SK-N-SH treated with all-trans-retinoic acid at 6 μM for 48 hours (cell line): ENCODE results near the gene CTTN.
A peak's percentile ranks its signal among the peaks of the same experiment; 100 is the strongest.

Source experiments
- ATAC-seq: fragments of 200-7000 bp; cut with Tn5 transposase; 3 replicates; pipeline ENCODE4 v1.9.1; 2020; ENCODE audit warnings: mild to moderate bottlenecking, moderate library complexity
- ARNTL ChIP-seq: fragments of 450-650 bp; formaldehyde crosslinking; IDR thresholded peaks from 2 replicates; pipeline ENCODE4 v1.5.0; 2020; ENCODE audit warnings: low read depth, mild to moderate bottlenecking, moderate library complexity, borderline replicate concordance
- BACH2 ChIP-seq: fragments of 250-450 bp; sonication (Bioruptor Pico); IDR thresholded peaks from 2 replicates; pipeline ENCODE4 v1.9.0; 2021; ENCODE audit warnings: mild to moderate bottlenecking, borderline replicate concordance
- CREB5 ChIP-seq: fragments of 250-450 bp; sonication (Bioruptor Pico); IDR thresholded peaks from 2 replicates; pipeline ENCODE4 v1.5.1; 2020; ENCODE audit warnings: low read depth, mild to moderate bottlenecking, moderate library complexity
- CSRNP3 ChIP-seq: fragments of 250-450 bp; sonication (Bioruptor Pico); IDR thresholded peaks from 2 replicates; pipeline ENCODE4 v1.5.1; 2021; ENCODE audit warnings: mild to moderate bottlenecking, moderate library complexity
- ESRRG ChIP-seq: fragments of 250-450 bp; sonication (Bioruptor Pico); IDR thresholded peaks from 2 replicates; pipeline ENCODE4 v1.6.1; 2021; ENCODE audit warnings: mild to moderate bottlenecking
- OSR1 ChIP-seq: fragments of 250-450 bp; sonication (Bioruptor Pico); IDR thresholded peaks from 2 replicates; pipeline ENCODE4 v1.8.0; 2022; ENCODE audit warnings: moderate library complexity, mild to moderate bottlenecking, inconsistent platforms
- POU6F1 ChIP-seq: fragments of 250-450 bp; sonication (Bioruptor Pico); IDR thresholded peaks from 2 replicates; pipeline ENCODE4 v1.8.0; 2021; ENCODE audit warnings: low read depth, mild to moderate bottlenecking, moderate library complexity, borderline replicate concordance
- PPARA ChIP-seq: fragments of 250-450 bp; sonication (Bioruptor Pico); IDR thresholded peaks from 2 replicates; pipeline ENCODE4 v1.5.0; 2020; ENCODE audit warnings: mild to moderate bottlenecking, borderline replicate concordance
- RARB ChIP-seq: fragments of 250-450 bp; sonication (Bioruptor Pico); IDR thresholded peaks from 2 replicates; pipeline ENCODE4 v1.8.0; 2021; ENCODE audit warnings: mild to moderate bottlenecking, moderate library complexity
- SNAI2 ChIP-seq: fragments of 250-450 bp; sonication (Bioruptor Pico); IDR thresholded peaks from 2 replicates; pipeline ENCODE4 v1.5.0; 2020; ENCODE audit warnings: mild to moderate bottlenecking, moderate library complexity
- TCF4 ChIP-seq: fragments of 250-450 bp; sonication (Bioruptor Pico); IDR thresholded peaks from 2 replicates; pipeline ENCODE4 v1.8.0; 2021; ENCODE audit warnings: mild to moderate bottlenecking, moderate library complexity, borderline replicate concordance
- TOX ChIP-seq: fragments of 250-450 bp; sonication (Bioruptor Pico); IDR thresholded peaks from 2 replicates; pipeline ENCODE4 v1.8.0; 2021; ENCODE audit warnings: mild to moderate bottlenecking, moderate library complexity, borderline replicate concordance
- TSHZ2 ChIP-seq: fragments of 250-450 bp; sonication (Bioruptor Pico); IDR thresholded peaks from 2 replicates; pipeline ENCODE4 v1.5.0; 2020; ENCODE audit warnings: mild to moderate bottlenecking, moderate library complexity
- ZC3H10 ChIP-seq: fragments of 250-450 bp; sonication (Bioruptor Pico); IDR thresholded peaks from 2 replicates; pipeline ENCODE4 v1.5.1; 2021; ENCODE audit warnings: mild to moderate bottlenecking, moderate library complexity
- ZFP3 ChIP-seq: fragments of 250-450 bp; sonication (Bioruptor Pico); IDR thresholded peaks from 2 replicates; pipeline ENCODE4 v1.5.0; 2020; ENCODE audit warnings: mild to moderate bottlenecking, moderate library complexity
- ZFP30 ChIP-seq: fragments of 450-650 bp; formaldehyde crosslinking; IDR thresholded peaks from 2 replicates; pipeline ENCODE4 v1.5.0; 2022; ENCODE audit warnings: mild to moderate bottlenecking, moderate library complexity
- ZNF565 ChIP-seq: fragments of 450-650 bp; formaldehyde crosslinking; conservative IDR thresholded peaks from 2 replicates; pipeline ENCODE4 v1.5.0; 2020; ENCODE audit warnings: low read depth, mild to moderate bottlenecking, moderate library complexity
- ZNF70 ChIP-seq: fragments of 450-650 bp; formaldehyde crosslinking; IDR thresholded peaks from 2 replicates; pipeline ENCODE4 v1.5.0; 2020; ENCODE audit warnings: mild to moderate bottlenecking, moderate library complexity
- ZNF8 ChIP-seq: fragments of 450-650 bp; formaldehyde crosslinking; IDR thresholded peaks from 2 replicates; pipeline ENCODE4 v1.5.0; 2020; ENCODE audit warnings: mild to moderate bottlenecking, moderate library complexity

Gene CTTN

GRCh38 chr11:70378506-70379134 is 19.7 kb upstream of the CTTN start:
- TF ChIP-seq ZNF8 (CRISPR knock-in tag) (no peak), BACH2 (CRISPR knock-in tag) (no peak), TSHZ2 (CRISPR knock-in tag) (no peak), ZFP30 (CRISPR knock-in tag) (no peak), SNAI2 (CRISPR knock-in tag) (no peak), ZC3H10 (CRISPR knock-in tag) (no peak), ARNTL (CRISPR knock-in tag) (no peak), TCF4 (CRISPR knock-in tag) (no peak), RARB (CRISPR knock-in tag) (no peak), CREB5 (no peak), TOX (CRISPR knock-in tag) (no peak), PPARA (CRISPR knock-in tag) (no peak), CSRNP3 (CRISPR knock-in tag) (no peak), ZFP3 (no peak)
- TF ChIP-seq, all 23 proteins: peak for 0
- no peak for ATAC-seq

GRCh38 chr11:70381350-70381749 is 17.0 kb upstream of the CTTN start:
- no peak for ATAC-seq
- no peak for TF ChIP-seq ZNF70 (CRISPR knock-in tag)
- TF ChIP-seq TCF4 (CRISPR knock-in tag) = no peak
- TF ChIP-seq ZNF565 = no peak
- TF ChIP-seq ZFP3 = no peak
- TF ChIP-seq OSR1 (CRISPR knock-in tag) = no peak
- no peak for TF ChIP-seq TSHZ2 (CRISPR knock-in tag)
- TF ChIP-seq ZFP30 (CRISPR knock-in tag) = no peak
- no peak for TF ChIP-seq ESRRG
- TF ChIP-seq CREB5 = no peak

GRCh38 chr11:70381872-70382861 is 16.2 kb upstream of the CTTN start:
- TF ChIP-seq POU6F1 (CRISPR knock-in tag) (no peak), TSHZ2 (CRISPR knock-in tag) (no peak), ZFP30 (CRISPR knock-in tag) (no peak), ZNF8 (CRISPR knock-in tag) (no peak), OSR1 (CRISPR knock-in tag) (no peak), TOX (CRISPR knock-in tag) (no peak)
- peak; percentile 83 for ATAC-seq
